Measurements from ENCODE around the gene FAM20C.

Gene FAM20C

GRCh38 chr7:244974-245373 is 52.6 kb downstream of the FAM20C start:
- Histone ChIP-seq H3K4me1 (ENCODE audit: control insufficient read depth in 1 of 2, insufficient read depth in 1 of 2, low read depth in 1 of 2, low read length in 1 of 2) (no peaks in the 10 kb centered on the region), H3K27me3 (peaks cover 14% of the 10 kb centered on the region), H3K36me3 (no peaks in the 10 kb centered on the region), H3K9me3 (no peaks in the 10 kb centered on the region), H3K27ac (no peak overlapping the region), H3K4me3 (ENCODE audit: low read depth in 1 of 2, low read length in 1 of 2) (no peak overlapping the region)
- TF ChIP-seq CTCF (IDR thresholded peaks at IDR 0.05): no peak

- H3K27ac ChIP-seq: no peak overlapping the region
- H3K9me3 ChIP-seq: no peaks in the 10 kb centered on the region
- no peak overlapping the region for H3K4me3 ChIP-seq (ENCODE audit: low read depth in 1 of 2, low read length in 1 of 2)
- H3K4me1 ChIP-seq (ENCODE audit: control insufficient read depth in 1 of 2, insufficient read depth in 1 of 2, low read depth in 1 of 2, low read length in 1 of 2): no peaks in the 10 kb centered on the region
- peaks cover 8% of the 10 kb centered on the region for H3K27me3 ChIP-seq
- no peaks in the 10 kb centered on the region for H3K36me3 ChIP-seq
- TF ChIP-seq CTCF (IDR thresholded peaks at IDR 0.05): no peak
Measured at GRCh38 chr7:245574-246295, 53.4 kb downstream of the FAM20C start.

GRCh38 chr7:246451-246850 is 54.1 kb downstream of the FAM20C start:
- TF ChIP-seq CTCF (IDR thresholded peaks at IDR 0.05): no peak
- no peaks in the 10 kb centered on the region for H3K4me1 ChIP-seq (ENCODE audit: control insufficient read depth in 1 of 2, insufficient read depth in 1 of 2, low read depth in 1 of 2, low read length in 1 of 2)
- no peak overlapping the region for H3K4me3 ChIP-seq (ENCODE audit: low read depth in 1 of 2, low read length in 1 of 2)
- H3K9me3 ChIP-seq: no peaks in the 10 kb centered on the region
- no peak overlapping the region for H3K27ac ChIP-seq
- no peaks in the 10 kb centered on the region for H3K36me3 ChIP-seq
- peaks cover under 1% of the 10 kb centered on the region for H3K27me3 ChIP-seq

GRCh38 chr7:247181-247580 is 54.8 kb downstream of the FAM20C start:
- Histone ChIP-seq H3K36me3 (no peaks in the 10 kb centered on the region), H3K9me3 (no peaks in the 10 kb centered on the region), H3K4me3 (ENCODE audit: low read depth in 1 of 2, low read length in 1 of 2) (no peak overlapping the region), H3K27me3 (no peaks in the 10 kb centered on the region), H3K27ac (no peak overlapping the region), H3K4me1 (ENCODE audit: control insufficient read depth in 1 of 2, insufficient read depth in 1 of 2, low read depth in 1 of 2, low read length in 1 of 2) (no peaks in the 10 kb centered on the region)
- TF ChIP-seq CTCF (IDR thresholded peaks at IDR 0.05): no peak

- TF ChIP-seq CTCF (IDR thresholded peaks at IDR 0.05): no peak
- Histone ChIP-seq H3K4me1 (ENCODE audit: control insufficient read depth in 1 of 2, insufficient read depth in 1 of 2, low read depth in 1 of 2, low read length in 1 of 2) (no peaks in the 10 kb centered on the region), H3K4me3 (ENCODE audit: low read depth in 1 of 2, low read length in 1 of 2) (no peak overlapping the region), H3K27ac (no peak overlapping the region), H3K9me3 (no peaks in the 10 kb centered on the region), H3K27me3 (no peaks in the 10 kb centered on the region), H3K36me3 (no peaks in the 10 kb centered on the region)
Measured at GRCh38 chr7:247636-248035, 55.3 kb downstream of the FAM20C start.
